T-cell (primary cell): Measurements from ENCODE around the gene PTPRM. TPM values are rescaled to one million over a fixed set of nuclear protein-coding genes. Genes with fewer than 3 reads are reported as not detected.

ENCODE experiments used
- ATAC-seq, 4 experiments: fragments of 200-7000 bp in 3 of 4; fragments of 150-1000 bp in 1 of 4; cut with Tn5 transposase; replicated peaks in 1 of 4; 1 replicate in 3 of 4; 2 replicates in 1 of 4; pipeline ENCODE4 v1.10.0; 2021; ENCODE audit warnings: moderate library complexity in 3 of 4, mild to moderate bottlenecking in 2 of 4, moderate number of reproducible peaks in 1 of 4
- CTCF ChIA-PET, 2 donors: fragments of 300-600 bp; sonication (Branson Sonifier 250); formaldehyde crosslinking; loops; one replicate each; lab custom pipeline; 2022; ENCODE audit warnings: antibody characterized with exemption in 2 of 2; lab: Charles Lee
- POLR2A ChIA-PET, 2 donors: fragments of 300-600 bp; sonication (Branson Sonifier 250); formaldehyde crosslinking; loops; one replicate each; lab custom pipeline; 2022; ENCODE audit warnings: antibody characterized with exemption in 2 of 2; lab: Charles Lee
- DNase-seq, 35 experiments: peaks; one replicate each; pipeline versions ENCODE4 v3.0.0 to v3.0.0-alpha.2; 2013 to 2023
- H3K27ac ChIP-seq: one replicate; pipeline ENCODE4 v1.5.1; 2013; ENCODE audit warnings: low read length
- H3K27me3 ChIP-seq, 2 experiments: replicated peaks in 1 of 2; 1 replicate in 1 of 2; 2 replicates in 1 of 2; pipeline versions ENCODE4 v1.6.1 to v1.7.0; 2013; ENCODE audit warnings: low read length in 1 of 2, mixed read lengths in 1 of 2; ENCODE audit not compliant: control insufficient read depth in 2 of 2, insufficient read depth in 2 of 2; ENCODE audit errors: extremely low read depth in 1 of 2
- H3K36me3 ChIP-seq, 2 donors: 1 replicate in 1 of 2; 2 replicates in 1 of 2; pipeline versions ENCODE4 v1.6.1 to v1.7.0; 2013; ENCODE audit warnings: low read length in 1 of 2; ENCODE audit not compliant: control insufficient read depth in 2 of 2, insufficient read depth in 1 of 2; ENCODE audit errors: extremely low read depth in 1 of 2
- H3K4me1 ChIP-seq, 2 experiments: 1 replicate in 1 of 2; 2 replicates in 1 of 2; pipeline versions ENCODE4 v1.6.1 to v1.7.0; 2013; ENCODE audit warnings: low read length in 2 of 2, mixed read lengths in 1 of 2; ENCODE audit not compliant: insufficient read depth in 2 of 2, control insufficient read depth in 1 of 2; ENCODE audit errors: extremely low read depth in 1 of 2
- H3K4me3 ChIP-seq, 2 donors: 1 replicate in 1 of 2; 2 replicates in 1 of 2; pipeline versions ENCODE4 v1.5.1 to v1.7.0; 2013; ENCODE audit warnings: mild to moderate bottlenecking in 2 of 2, low read length in 1 of 2, moderate library complexity in 1 of 2; ENCODE audit not compliant: control insufficient read depth in 1 of 2; ENCODE audit errors: extremely low read depth in 1 of 2
- H3K9me3 ChIP-seq: 2 replicates; pipeline ENCODE4 v1.7.0; 2013
- H3K27ac Mint-ChIP-seq, 2 donors: one replicate each; pipeline ENCODE4 v1.8.0; 2020 to 2021; ENCODE audit warnings: mild to moderate bottlenecking in 2 of 2, mixed read lengths in 2 of 2
- H3K27me3 Mint-ChIP-seq, 2 donors: one replicate each; pipeline ENCODE4 v1.8.0; 2021 to 2022; ENCODE audit warnings: mixed read lengths in 2 of 2
- H3K36me3 Mint-ChIP-seq: one replicate; pipeline ENCODE4 v1.8.0; 2021; ENCODE audit warnings: mixed read lengths
- H3K4me1 Mint-ChIP-seq, 3 donors: one replicate each; pipeline ENCODE4 v1.8.0; 2020 to 2022; ENCODE audit warnings: mixed read lengths in 3 of 3, mild to moderate bottlenecking in 1 of 3
- H3K4me3 Mint-ChIP-seq, 3 donors: one replicate each; pipeline ENCODE4 v1.8.0; 2020 to 2022; ENCODE audit warnings: mild to moderate bottlenecking in 3 of 3, mixed read lengths in 3 of 3, moderate library complexity in 3 of 3
- H3K9me3 Mint-ChIP-seq, 3 donors: one replicate each; pipeline ENCODE4 v1.8.0; 2020 to 2022; ENCODE audit warnings: mixed read lengths in 3 of 3
- WGBS: methylation state at CpG from one replicate; pipeline ENCODE4 v1.1.5; 2013; ENCODE audit warnings: missing lambda C conversion rate; ENCODE audit not compliant: insufficient coverage; 5-methylcytosine and 5-hydroxymethylcytosine counted together
- total RNA-seq, 35 experiments: library from RNA in 6 of 35; stranded (reverse) in 6 of 35; fragments of 120-200 nt in 1 of 35; gene quantifications; one replicate each; pipeline versions ENCODE4 v1.2.1 to v1.2.4 and lab custom pipeline; 2013 to 2026

PTPRM gene
- total RNA-seq, 5 donors from 2014 or later (not counting 1 experiment from before 2014, with no cell fraction given) = 4.1 to 47.4 (median 7.1) TPM

GRCh38 chr18:8324343-8325065 is 757.4 kb downstream of the PTPRM start:
- no peak for DNase-seq
- POLR2A ChIA-PET = interaction anchor here in 1 of 2 donors (0.7 kb wide), 1 partner anchor 9 kb away, joined by 8 read pairs; no protein-coding TSS in a partner anchor
- no peak for ATAC-seq

DNA sequence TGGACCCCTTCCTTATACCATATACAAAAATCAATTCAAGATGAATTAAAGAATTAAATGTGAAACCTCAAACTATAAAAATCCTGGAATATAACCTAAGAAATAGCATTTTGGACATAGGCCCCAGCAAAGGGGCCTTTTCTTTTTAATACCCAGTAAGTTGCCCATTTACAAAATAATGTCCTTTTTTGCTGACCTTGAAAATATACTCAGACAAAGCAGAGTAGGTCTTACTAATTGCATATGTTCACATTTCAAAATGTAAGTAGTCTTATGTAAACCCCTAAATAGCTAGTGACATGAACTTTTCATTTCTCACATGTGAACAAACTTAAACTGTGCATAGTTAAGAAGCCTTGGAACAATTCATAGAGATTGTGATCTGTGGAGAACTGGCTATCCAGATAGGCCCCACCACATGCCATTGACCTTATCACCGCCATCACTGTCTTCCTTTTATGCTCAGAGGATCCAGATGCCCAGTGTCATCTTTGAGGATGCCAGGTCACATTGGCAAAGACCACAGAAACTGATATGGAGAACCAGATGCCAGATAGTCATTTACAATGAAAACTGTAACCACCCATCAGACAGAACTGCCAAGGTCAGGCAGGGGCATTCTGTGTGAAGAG is 759.8 kb downstream of the PTPRM start:
- H3K36me3 ChIP-seq = no peaks in the 10 kb centered on the region
- no peaks in the 10 kb centered on the region for H3K4me1 ChIP-seq
- Mint-ChIP-seq H3K9me3 (peaks cover 0 to 3% (median 0%) of the 10 kb centered on the region in 3 donors), H3K4me3 (no peak overlapping the region), H3K27me3 (no peaks in the 10 kb centered on the region), H3K27ac (no peak overlapping the region), H3K36me3 (no peaks in the 10 kb centered on the region), H3K4me1 (no peaks in the 10 kb centered on the region)
- DNase-seq = no peak
- H3K4me3 ChIP-seq = no peak overlapping the region
- no peak for ATAC-seq
- no peaks in the 10 kb centered on the region for H3K27me3 ChIP-seq
- 60% methylated on average over 1 of the region's 1 CpG for WGBS
- POLR2A ChIA-PET = no interaction called here
- no peaks in the 10 kb centered on the region for H3K9me3 ChIP-seq
- CTCF ChIA-PET = no interaction called here
- no peak overlapping the region for H3K27ac ChIP-seq

More at GRCh38 chr18:8324343-8325065, 757.4 kb downstream of the PTPRM start:
- Mint-ChIP-seq H3K36me3 (no peaks in the 10 kb centered on the region), H3K4me1 (no peaks in the 10 kb centered on the region), H3K27ac (no peak overlapping the region), H3K9me3 (peaks cover 0 to 9% (median 0%) of the 10 kb centered on the region in 3 donors), H3K27me3 (no peaks in the 10 kb centered on the region), H3K4me3 (no peak overlapping the region)
- H3K27me3 ChIP-seq = no peaks in the 10 kb centered on the region
- 100% methylated on average over 2 of the region's 3 CpGs for WGBS
- H3K4me1 ChIP-seq = no peaks in the 10 kb centered on the region
- CTCF ChIA-PET = interaction anchor here in 1 of 2 donors (0.6 kb wide), 1 partner anchor 13 kb away, joined by 3 read pairs; no protein-coding TSS in a partner anchor
- no peaks in the 10 kb centered on the region for H3K36me3 ChIP-seq
- no peaks in the 10 kb centered on the region for H3K9me3 ChIP-seq
- no peak overlapping the region for H3K27ac ChIP-seq
- H3K4me3 ChIP-seq = no peak overlapping the region

GRCh38 chr18:8328126-8328525 is 761.0 kb downstream of the PTPRM start:
- CTCF ChIA-PET = no interaction called here
- H3K4me3 Mint-ChIP-seq = no peak overlapping the region
- POLR2A ChIA-PET = no interaction called here
- H3K36me3 Mint-ChIP-seq = no peaks in the 10 kb centered on the region
- H3K27me3 Mint-ChIP-seq = no peaks in the 10 kb centered on the region
- DNase-seq = no peak
- H3K36me3 ChIP-seq = no peaks in the 10 kb centered on the region
- H3K4me3 ChIP-seq = no peak overlapping the region
- ATAC-seq = no peak
- peaks cover 0 to 3% (median 0%) of the 10 kb centered on the region in 3 donors for H3K9me3 Mint-ChIP-seq
- no peak overlapping the region for H3K27ac ChIP-seq
- no peaks in the 10 kb centered on the region for H3K4me1 ChIP-seq
- no peaks in the 10 kb centered on the region for H3K27me3 ChIP-seq
- WGBS = no CpG with 5 or more reads among the region's 2 CpGs
- H3K27ac Mint-ChIP-seq = no peak overlapping the region
- no peaks in the 10 kb centered on the region for H3K9me3 ChIP-seq
- no peaks in the 10 kb centered on the region for H3K4me1 Mint-ChIP-seq

DNA sequence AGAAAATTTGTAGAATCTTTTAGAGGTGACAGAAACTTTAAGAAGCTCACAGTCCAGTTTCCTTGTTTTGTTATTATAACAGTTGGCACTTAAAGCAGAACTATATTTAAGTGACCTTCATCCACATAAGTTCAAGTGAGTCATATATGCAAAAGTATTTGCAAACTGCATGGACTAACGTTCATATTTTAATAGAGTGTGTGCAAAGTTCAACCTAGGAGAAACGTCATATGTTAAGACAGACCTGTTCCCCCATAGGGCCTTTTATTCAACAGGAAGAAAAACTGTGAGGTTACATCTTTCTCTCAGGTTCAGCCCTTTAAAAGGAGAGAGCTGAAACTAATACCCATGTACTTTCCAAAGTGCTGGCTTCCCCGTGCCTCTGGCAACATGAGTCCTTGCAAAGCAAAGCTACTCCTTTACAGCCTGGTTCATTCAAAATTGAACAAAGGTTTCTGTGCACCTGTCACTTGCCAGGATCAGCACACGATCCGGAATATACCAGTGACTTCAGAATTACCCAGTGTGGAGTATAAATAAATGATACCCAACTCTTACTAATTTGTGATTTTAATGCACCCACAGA is 762.2 kb downstream of the PTPRM start:
- Mint-ChIP-seq H3K27me3 (no peaks in the 10 kb centered on the region), H3K36me3 (no peaks in the 10 kb centered on the region), H3K27ac (no peak overlapping the region), H3K9me3 (peaks cover 0 to 3% (median 0%) of the 10 kb centered on the region in 3 donors), H3K4me1 (no peaks in the 10 kb centered on the region), H3K4me3 (no peak overlapping the region)
- ATAC-seq = no peak
- no peaks in the 10 kb centered on the region for H3K36me3 ChIP-seq
- POLR2A ChIA-PET = no interaction called here
- no peak for DNase-seq
- 40% methylated on average over 2 of the region's 5 CpGs for WGBS
- H3K27ac ChIP-seq = no peak overlapping the region
- CTCF ChIA-PET = no interaction called here
- H3K9me3 ChIP-seq = no peaks in the 10 kb centered on the region
- no peak overlapping the region for H3K4me3 ChIP-seq
- peaks cover 0 to 3% of the 10 kb centered on the region in 2 experiments for H3K27me3 ChIP-seq
- no peaks in the 10 kb centered on the region for H3K4me1 ChIP-seq

- H3K36me3 Mint-ChIP-seq = no peaks in the 10 kb centered on the region
Observed at GRCh38 chr18:8330575-8330974, 763.5 kb downstream of the PTPRM start.

DNA sequence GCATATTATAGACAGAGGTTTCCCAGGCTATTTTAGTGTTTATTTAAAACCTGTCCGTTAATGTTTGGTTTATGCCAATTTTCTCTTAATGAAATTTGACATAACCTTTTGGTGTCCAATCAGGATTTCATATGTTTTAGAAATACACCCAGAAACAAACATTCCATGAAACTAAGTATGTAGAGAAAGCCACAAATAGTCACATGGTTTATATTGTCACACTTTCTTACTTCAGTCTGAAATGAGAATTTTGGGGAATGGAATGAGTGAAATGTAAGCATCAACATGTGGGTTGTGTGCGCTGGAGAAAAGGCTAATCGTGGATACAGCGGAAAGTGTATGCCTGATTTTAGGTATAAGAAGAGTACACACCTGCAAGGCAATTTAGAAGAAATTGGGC is 765.2 kb downstream of the PTPRM start:
- no peaks in the 10 kb centered on the region for H3K4me1 ChIP-seq
- H3K36me3 Mint-ChIP-seq = no peaks in the 10 kb centered on the region
- ATAC-seq = no peak
- peaks cover 0 to 2% of the 10 kb centered on the region in 2 donors for H3K27me3 Mint-ChIP-seq
- no peak for DNase-seq
- 95% methylated on average over 3 of the region's 4 CpGs for WGBS
- no peak overlapping the region for H3K4me3 Mint-ChIP-seq
- no peaks in the 10 kb centered on the region for H3K9me3 Mint-ChIP-seq
- no peaks in the 10 kb centered on the region for H3K4me1 Mint-ChIP-seq
- no peak overlapping the region for H3K4me3 ChIP-seq
- no peaks in the 10 kb centered on the region for H3K36me3 ChIP-seq
- no peak overlapping the region for H3K27ac Mint-ChIP-seq
- no peaks in the 10 kb centered on the region for H3K9me3 ChIP-seq
- no peak overlapping the region for H3K27ac ChIP-seq
- CTCF ChIA-PET = no interaction called here
- peaks cover 0 to 3% of the 10 kb centered on the region in 2 experiments for H3K27me3 ChIP-seq
- POLR2A ChIA-PET = no interaction called here

More at GRCh38 chr18:8330575-8330974, 763.5 kb downstream of the PTPRM start:
- Mint-ChIP-seq H3K4me1 (no peaks in the 10 kb centered on the region), H3K9me3 (no peaks in the 10 kb centered on the region), H3K4me3 (no peak overlapping the region), H3K27me3 (no peaks in the 10 kb centered on the region), H3K27ac (no peak overlapping the region)
- ATAC-seq (no peak), DNase-seq (no peak)
- Histone ChIP-seq H3K36me3 (no peaks in the 10 kb centered on the region), H3K27me3 (peaks cover 0 to 3% of the 10 kb centered on the region in 2 experiments), H3K27ac (no peak overlapping the region), H3K4me3 (no peak overlapping the region), H3K4me1 (no peaks in the 10 kb centered on the region), H3K9me3 (no peaks in the 10 kb centered on the region)
- POLR2A ChIA-PET = no interaction called here
- CTCF ChIA-PET = no interaction called here
- WGBS = 90% methylated on average over 9 of the region's 10 CpGs
